ENCODE data around the gene RAB40C. TPM values are rescaled to one million over a fixed set of nuclear protein-coding genes. Genes with fewer than 3 reads are reported as not detected.

The RAB40C gene
- polyA plus RNA-seq, 2 of the 4 experiments (the other 2 are of a cell fraction) = 4.4 to 9.7 TPM

- CTCF ChIA-PET = interaction anchor here (0.5 to 3.6 kb wide), 5 partner anchors 12 to 175 kb away, joined by 3 to 12 read pairs (median 3); no protein-coding TSS in a partner anchor
- no peak for DNase-seq (ENCODE audit: low read depth in 1 of 2, low spot score in 1 of 2)
- POLR2A ChIA-PET = no interaction called here
- H3K4me2 ChIP-seq = peak overlapping the region; percentile 1; the same call in 1 of the 3 replicates
- WGBS (ENCODE audit: missing lambda C conversion rate) = 89% methylated on average over 17 of the region's 35 CpGs
- ATAC-seq = no peak
- H3K4me3 ChIP-seq = no peak overlapping the region
- TF ChIP-seq FOSL2 (IDR thresholded peaks at IDR 0.05) (no peak), FOSL2 (CRISPR knock-in tag; IDR thresholded peaks at IDR 0.05) (no peak), HOXB13 (CRISPR knock-in tag; IDR thresholded peaks at IDR 0.05; ENCODE audit: low read depth) (no peak)
- no peaks in the 10 kb centered on the region for H3K9me3 ChIP-seq
- no peak overlapping the region; a peak in 2 of 6 replicates for H3K27ac ChIP-seq
- FAIRE-seq = no peak
- H3K4me1 ChIP-seq = peaks cover 22% of the 10 kb centered on the region
Measured at GRCh38 chr16:567373-568256, 22.3 kb upstream of the RAB40C start.

GRCh38 chr16:568401-569258 lies 21.2 kb upstream of the RAB40C start:
- no peaks in the 10 kb centered on the region for H3K9me3 ChIP-seq
- DNase-seq (ENCODE audit: low read depth in 1 of 2, low spot score in 1 of 2) (no peak), FAIRE-seq (no peak), ATAC-seq (peak in 1 of 2 experiments; percentile 27; a peak in 3 of 6 replicates)
- peak overlapping the region; percentile 100 for H3K4me2 ChIP-seq
- WGBS (ENCODE audit: missing lambda C conversion rate) = 70% methylated on average over 5 of the region's 11 CpGs
- H3K4me1 ChIP-seq = peaks cover 22% of the 10 kb centered on the region
- ChIA-PET POLR2A (no interaction called here), CTCF (interaction anchor here (1.2 to 3.6 kb wide), 3 partner anchors 11 to 92 kb away, joined by 3 to 12 read pairs (median 9); no protein-coding TSS in a partner anchor)
- peak overlapping the region; percentile 91 to 95 for H3K27ac ChIP-seq
- TF ChIP-seq MAFK (IDR thresholded peaks at IDR 0.05; ENCODE audit: partially characterized antibody) = no peak
- no peak for TF ChIP-seq EHMT2 (IDR thresholded peaks at IDR 0.05; ENCODE audit: low read depth)
- no peak for TF ChIP-seq PBX3 (IDR thresholded peaks at IDR 0.05)
- TF ChIP-seq ZC3H11A (IDR thresholded peaks at IDR 0.05) = no peak
- no peak for TF ChIP-seq CEBPB (IDR thresholded peaks at IDR 0.05)
- no peak for TF ChIP-seq RNF2 (IDR thresholded peaks at IDR 0.05; ENCODE audit: borderline replicate concordance, low read depth)
- no peak for TF ChIP-seq JUNB (IDR thresholded peaks at IDR 0.05)
- H3K4me3 ChIP-seq = peak overlapping the region; percentile 99

GRCh38 chr16:569445-570254 lies 20.2 kb upstream of the RAB40C start, which contains the start of gene PIGQ:
PIGQ (plus strand) TSS chr16:569968; CDS start chr16:574075, 4,107 bp downstream.
- Histone ChIP-seq H3K9me3 (no peaks in the 10 kb centered on the region), H3K4me3 (peak within 1 kb of the TSS; percentile 99), H3K4me1 (peaks cover 22% of the 10 kb centered on the region), H3K4me2 (peak within 1 kb of the TSS; percentile 100), H3K27ac (peak within 1 kb of the TSS; percentile 91 to 95)
- TF ChIP-seq E2F6 (IDR thresholded peaks at IDR 0.05; ENCODE audit: borderline replicate concordance, low read depth) (peak; percentile 32; the same call in 1 of the 2 replicates), BCL3 (IDR thresholded peaks at IDR 0.05) (peak; percentile 81; the same call in 1 of the 3 replicates), CHD2 (IDR thresholded peaks at IDR 0.05; ENCODE audit: low read length, partially characterized antibody) (no peak), JUN (IDR thresholded peaks at IDR 0.05) (peak; percentile 43 to 88; a peak in 3 of 5 replicates), CHD4 (IDR thresholded peaks at IDR 0.05; ENCODE audit: borderline replicate concordance) (no peak), HEYL (CRISPR knock-in tag; IDR thresholded peaks at IDR 0.05) (no peak), HDAC2 (IDR thresholded peaks at IDR 0.05) (no peak), BHLHE40 (IDR thresholded peaks at IDR 0.05; ENCODE audit: low read depth, low read length) (no peak), SMC3 (IDR thresholded peaks at IDR 0.05) (no peak), MAZ (IDR thresholded peaks at IDR 0.05; ENCODE audit: borderline replicate concordance, low read depth, low read length) (0 out of 2 replicates have a peak, but pooled peaks have one; percentile 26), POLR2A (IDR thresholded peaks at IDR 0.05; ENCODE audit: low read length) (peak; percentile 18; the same call in 1 of the 2 replicates), CEBPB (IDR thresholded peaks at IDR 0.05) (no peak), NR3C1 (IDR thresholded peaks at IDR 0.05) (no peak), HES2 (IDR thresholded peaks at IDR 0.05) (no peak), RNF2 (IDR thresholded peaks at IDR 0.05; ENCODE audit: borderline replicate concordance, low read depth) (no peak), ESRRA (IDR thresholded peaks at IDR 0.05; ENCODE audit: borderline replicate concordance, low read length) (no peak)
- 6% methylated on average over 25 of the region's 87 CpGs for WGBS (ENCODE audit: missing lambda C conversion rate)
- no peak for FAIRE-seq
- peak; percentile 73 to 80 for ATAC-seq
- ChIA-PET CTCF (interaction anchor here (0.9 to 3.6 kb wide), 4 partner anchors 10 to 112 kb away, joined by 3 to 12 read pairs (median 6); no protein-coding TSS in a partner anchor), POLR2A (no interaction called here)
- peak; percentile 64 to 81 for DNase-seq (ENCODE audit: low read depth in 1 of 2, low spot score in 1 of 2)

All from A549 (cell line).